GM12873 (cell line): Measurements from ENCODE around the gene BHLHE23.

Experiments
- CTCF ChIP-seq: IDR thresholded peaks from 2 replicates; pipeline ENCODE4 v1.5.1; 2012; ENCODE audit warnings: low read depth, mild to moderate bottlenecking, moderate library complexity, low read length, control low read depth; ENCODE audit not compliant: insufficient read depth; ENCODE audit errors: missing control alignments

Gene BHLHE23

DNA sequence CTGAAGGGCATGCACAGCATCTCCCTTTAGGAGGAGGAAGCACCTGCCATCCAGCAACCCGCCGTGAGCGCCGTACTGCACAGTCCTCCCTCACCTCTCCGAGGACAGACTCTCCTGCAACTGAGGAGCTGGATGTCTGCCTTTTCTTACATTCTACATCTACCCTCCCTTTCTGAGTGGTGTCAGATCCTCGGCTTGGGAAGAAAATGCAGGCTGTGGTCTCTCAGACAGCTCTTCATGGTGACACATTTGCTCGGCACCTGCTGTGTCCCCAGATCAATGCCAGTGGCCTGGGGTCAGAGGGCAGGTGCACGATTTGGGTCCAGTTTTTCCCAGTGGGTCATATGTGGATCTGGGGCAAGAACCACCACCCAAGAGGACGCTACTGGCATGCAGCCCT, 40.1 kb upstream of the BHLHE23 start:
- no peak for TF ChIP-seq CTCF

- TF ChIP-seq CTCF, result no peak
Observed at GRCh38 chr20:63045991-63046390, 39.2 kb upstream of the BHLHE23 start.

DNA sequence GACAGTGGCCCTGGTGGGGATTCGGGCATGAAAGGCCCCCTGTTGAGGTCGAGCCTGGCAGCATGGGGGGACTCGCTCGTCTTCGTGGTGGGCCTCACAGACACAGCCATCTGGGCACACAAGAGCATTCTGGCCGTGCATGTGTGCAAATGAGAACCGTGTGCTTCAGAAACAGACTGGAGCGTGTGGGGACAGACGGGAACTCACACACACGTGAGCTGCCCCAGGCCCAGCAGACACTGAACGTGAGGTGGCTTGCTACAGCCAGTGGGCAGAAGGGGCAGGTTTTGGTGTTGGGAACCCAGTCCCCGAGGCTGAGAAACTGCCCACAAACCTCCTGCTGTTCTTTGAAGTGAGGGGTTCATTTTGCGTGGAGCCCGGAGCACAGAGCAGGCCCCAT, 38.6 kb upstream of the BHLHE23 start:
- no peak for TF ChIP-seq CTCF

GRCh38 chr20:63044605-63045004, 37.8 kb upstream of the BHLHE23 start:
- no peak for TF ChIP-seq CTCF

DNA sequence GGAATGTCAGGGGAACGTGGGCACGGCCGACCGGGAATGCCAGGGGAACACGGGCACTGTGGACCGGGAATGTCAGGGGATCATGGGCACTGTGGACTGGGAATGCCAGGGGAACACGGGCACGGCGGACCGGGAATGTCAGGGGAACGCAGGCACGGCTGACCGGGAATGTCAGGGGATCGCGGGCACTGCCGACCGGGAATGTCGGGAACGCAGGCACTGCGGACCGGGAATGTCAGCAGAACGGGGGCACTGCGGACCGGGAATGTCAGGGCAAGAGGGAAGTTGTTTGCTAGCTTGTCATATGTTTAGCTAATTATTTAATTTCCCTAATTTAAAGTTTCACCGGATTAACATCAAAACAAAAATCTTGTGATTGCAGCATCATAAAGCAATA, 37.4 kb upstream of the BHLHE23 start:
- no peak for TF ChIP-seq CTCF

- TF ChIP-seq CTCF, result no peak
Observed at GRCh38 chr20:63043348-63044203, 36.8 kb upstream of the BHLHE23 start.

DNA sequence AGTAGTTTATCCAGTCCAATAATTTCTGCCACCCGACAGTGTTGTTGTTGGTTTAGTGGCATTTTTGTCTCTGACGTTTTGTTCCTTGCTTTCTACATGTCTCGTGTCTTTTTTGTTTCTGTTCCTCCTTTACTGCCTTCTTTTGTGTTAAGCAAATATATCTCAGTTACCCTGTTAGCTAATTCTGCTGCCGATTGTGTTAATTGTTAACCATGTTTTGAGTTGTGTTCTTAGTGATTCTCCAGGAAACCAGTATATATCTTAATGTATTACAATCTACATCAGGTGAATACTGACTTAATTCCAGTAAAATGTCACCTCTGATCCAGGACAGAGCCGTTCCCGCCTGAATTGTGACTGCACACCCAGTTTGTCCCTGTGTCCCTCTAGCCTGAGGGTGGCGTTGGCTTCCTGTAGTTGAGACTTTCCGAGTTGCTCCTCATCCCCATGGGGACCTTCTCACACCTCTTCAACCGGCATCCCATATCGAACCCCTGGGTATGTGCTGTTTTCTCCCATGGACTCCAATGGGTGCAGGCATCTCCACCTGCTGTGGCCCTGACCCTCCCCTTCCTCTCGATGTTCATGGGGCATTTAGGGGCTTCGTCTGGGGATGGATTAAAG, 35.8 kb upstream of the BHLHE23 start:
- TF ChIP-seq CTCF, result no peak
